Measurements from ENCODE around the gene CPSF3. TPM values are rescaled to one million over a fixed set of nuclear protein-coding genes. Genes with fewer than 3 reads are reported as not detected.

Gene CPSF3
- total RNA-seq, 1 donor from 2014 or later, result 91.2 TPM

- DNase-seq (ENCODE audit: low read depth), result no peak
- no peak for TF ChIP-seq CTCF (conservative IDR thresholded peaks at IDR 0.05; ENCODE audit: low read depth, low read length)
Observed at GRCh38 chr2:9478526-9478925, 55.1 kb downstream of the CPSF3 start.

GRCh38 chr2:9480157-9480556 is 56.7 kb downstream of the CPSF3 start:
- no peak for TF ChIP-seq CTCF (conservative IDR thresholded peaks at IDR 0.05; ENCODE audit: low read depth, low read length)
- no peak overlapping the region for H3K4me3 ChIP-seq (ENCODE audit: low read depth, low read length)
- no peak for DNase-seq (ENCODE audit: low read depth)

More at GRCh38 chr2:9478526-9478925, 55.1 kb downstream of the CPSF3 start:
- H3K4me3 ChIP-seq (ENCODE audit: low read depth, low read length), result no peak overlapping the region

- TF ChIP-seq CTCF (conservative IDR thresholded peaks at IDR 0.05; ENCODE audit: low read depth, low read length), result no peak
- no peak overlapping the region for H3K4me3 ChIP-seq (ENCODE audit: low read depth, low read length)
- no peak for DNase-seq (ENCODE audit: low read depth)
Observed at GRCh38 chr2:9483107-9483506, 59.7 kb downstream of the CPSF3 start.

GRCh38 chr2:9484533-9484932 is 61.1 kb downstream of the CPSF3 start:
- no peak for TF ChIP-seq CTCF (conservative IDR thresholded peaks at IDR 0.05; ENCODE audit: low read depth, low read length)
- DNase-seq (ENCODE audit: low read depth), result no peak
- no peak overlapping the region for H3K4me3 ChIP-seq (ENCODE audit: low read depth, low read length)

GRCh38 chr2:9488583-9489547 is 65.4 kb downstream of the CPSF3 start:
- no peak for TF ChIP-seq CTCF (conservative IDR thresholded peaks at IDR 0.05; ENCODE audit: low read depth, low read length)
- no peak overlapping the region for H3K4me3 ChIP-seq (ENCODE audit: low read depth, low read length)
- DNase-seq (ENCODE audit: low read depth), result no peak

- DNase-seq (ENCODE audit: low read depth), result no peak
- H3K4me3 ChIP-seq (ENCODE audit: low read depth, low read length), result no peak overlapping the region
- TF ChIP-seq CTCF (conservative IDR thresholded peaks at IDR 0.05; ENCODE audit: low read depth, low read length), result no peak
Observed at GRCh38 chr2:9490789-9491188, 67.3 kb downstream of the CPSF3 start.

GRCh38 chr2:9492927-9493326 is 69.5 kb downstream of the CPSF3 start:
- H3K4me3 ChIP-seq (ENCODE audit: low read depth, low read length), result no peak overlapping the region
- no peak for TF ChIP-seq CTCF (conservative IDR thresholded peaks at IDR 0.05; ENCODE audit: low read depth, low read length)
- DNase-seq (ENCODE audit: low read depth), result no peak

All from epithelial cell of proximal tubule (primary cell).